Lung microvascular endothelial cell (primary cell): Measurements from ENCODE around the gene C11orf58. TPM values are rescaled to one million over a fixed set of nuclear protein-coding genes. Genes with fewer than 3 reads are reported as not detected.

Experiments used
- DNase-seq, 2 donors: peaks; one replicate each; pipeline versions ENCODE4 v3.0.0 to v3.0.0-alpha.2; 2010; ENCODE audit warnings: low read depth in 2 of 2
- total RNA-seq: library from RNA; depleted of rRNA; stranded (reverse); fragments of >200 nt; gene quantifications from 2 replicates; pipeline ENCODE4 v1.2.1, GENCODE V29; 2014

The C11orf58 gene
- 136 and 165 TPM in 2 replicates for total RNA-seq

- DNase-seq = peak; percentile 97 to 98
These were observed at the start of gene C11orf58 for GRCh38 chr11:16738193-16738946. Gene C11orf58, plus strand, starts transcription at chr11:16738647. Its CDS starts 132 bp downstream, at chr11:16738779.

GRCh38 chr11:16690086-16690485 is 48.4 kb upstream of the C11orf58 start:
- DNase-seq = no peak

- DNase-seq = no peak
These were observed 34.7 kb upstream of the C11orf58 start for GRCh38 chr11:16703795-16704194.

GRCh38 chr11:16713594-16713993 is 24.9 kb upstream of the C11orf58 start:
- no peak for DNase-seq

- DNase-seq = no peak
These were observed 15.7 kb upstream of the C11orf58 start for GRCh38 chr11:16722581-16723344.

GRCh38 chr11:16727806-16728205 is 10.6 kb upstream of the C11orf58 start:
- DNase-seq = no peak

- DNase-seq = no peak
These were observed 642 bp upstream of the C11orf58 start for GRCh38 chr11:16737818-16738192.

GRCh38 chr11:16738947-16739815 is 734 bp downstream of the C11orf58 start:
- DNase-seq = peak; percentile 55 to 61

GRCh38 chr11:16741473-16741872 is 3.0 kb downstream of the C11orf58 start:
- no peak for DNase-seq

GRCh38 chr11:16743478-16743877 is 5.0 kb downstream of the C11orf58 start:
- no peak for DNase-seq

GRCh38 chr11:16744128-16744725 is 5.8 kb downstream of the C11orf58 start:
- DNase-seq = no peak

GRCh38 chr11:16745950-16746605 is 7.6 kb downstream of the C11orf58 start:
- DNase-seq = no peak

- no peak for DNase-seq
These were observed 10.6 kb downstream of the C11orf58 start for GRCh38 chr11:16749092-16749491.

GRCh38 chr11:16749666-16750065 is 11.2 kb downstream of the C11orf58 start:
- DNase-seq = no peak

GRCh38 chr11:16750417-16750816 is 12.0 kb downstream of the C11orf58 start:
- no peak for DNase-seq

GRCh38 chr11:16758382-16759024 is 20.1 kb downstream of the C11orf58 start:
- DNase-seq = no peak

- DNase-seq = peak; percentile 31 to 52
These were observed 21.5 kb downstream of the C11orf58 start for GRCh38 chr11:16759857-16760508.

- no peak for DNase-seq
These were observed 25.3 kb downstream of the C11orf58 start for GRCh38 chr11:16763746-16764145.

GRCh38 chr11:16764888-16765287 is 26.4 kb downstream of the C11orf58 start:
- no peak for DNase-seq

GRCh38 chr11:16767137-16767536 is 28.7 kb downstream of the C11orf58 start:
- no peak for DNase-seq
